Dedifferentiated amniotic fluid mesenchymal stem cell (primary cell): ENCODE measurements around the gene KCNQ2.

Experiments
- DNase-seq: peaks from one replicate; pipeline ENCODE4 v3.0.0-alpha.2; 2016; ENCODE audit errors: extremely low spot score

Gene KCNQ2

GRCh38 chr20:63434599-63435378 lies 37.7 kb downstream of the KCNQ2 start:
- peak; percentile 47 for DNase-seq

GRCh38 chr20:63433756-63434531 lies 38.5 kb downstream of the KCNQ2 start:
- DNase-seq: no peak

GRCh38 chr20:63433351-63433750 lies 39.1 kb downstream of the KCNQ2 start:
- no peak for DNase-seq

GRCh38 chr20:63432577-63433325 lies 39.7 kb downstream of the KCNQ2 start:
- DNase-seq: no peak

GRCh38 chr20:63431944-63432343 lies 40.5 kb downstream of the KCNQ2 start:
- no peak for DNase-seq

GRCh38 chr20:63430891-63431290 lies 41.6 kb downstream of the KCNQ2 start:
- no peak for DNase-seq

- no peak for DNase-seq
These were observed 42.5 kb downstream of the KCNQ2 start for GRCh38 chr20:63429992-63430391.

- no peak for DNase-seq
These were observed 43.4 kb downstream of the KCNQ2 start for GRCh38 chr20:63428906-63429575.

- DNase-seq: no peak
These were observed 44.6 kb downstream of the KCNQ2 start for GRCh38 chr20:63427724-63428330.

GRCh38 chr20:63427206-63427605 lies 45.2 kb downstream of the KCNQ2 start:
- DNase-seq: no peak

- no peak for DNase-seq
These were observed 46.5 kb downstream of the KCNQ2 start for GRCh38 chr20:63425846-63426485.

- DNase-seq: no peak
These were observed 47.8 kb downstream of the KCNQ2 start for GRCh38 chr20:63424613-63425012.

GRCh38 chr20:63423751-63424150 lies 48.7 kb downstream of the KCNQ2 start:
- no peak for DNase-seq

- no peak for DNase-seq
These were observed 49.8 kb downstream of the KCNQ2 start for GRCh38 chr20:63422653-63423052.

- no peak for DNase-seq
These were observed 50.5 kb downstream of the KCNQ2 start for GRCh38 chr20:63421913-63422312.

GRCh38 chr20:63421094-63421692 lies 51.3 kb downstream of the KCNQ2 start:
- no peak for DNase-seq

GRCh38 chr20:63420359-63421093 lies 51.9 kb downstream of the KCNQ2 start:
- no peak for DNase-seq

- no peak for DNase-seq
These were observed 53.2 kb downstream of the KCNQ2 start for GRCh38 chr20:63419299-63419698.

- no peak for DNase-seq
These were observed 53.8 kb downstream of the KCNQ2 start for GRCh38 chr20:63418617-63419016.

- no peak for DNase-seq
These were observed 54.7 kb downstream of the KCNQ2 start for GRCh38 chr20:63417738-63418120.
